Coronary artery (tissue), 2 donors: ENCODE results near the gene CEP128.

Experiments
- DNase-seq: peaks from one replicate; pipeline ENCODE4 v3.0.0-alpha.2; 2017; ENCODE audit warnings: low spot score
- H3K27ac ChIP-seq, 2 donors: fragments of 200-600 bp; sonication (generic); one replicate each; pipeline ENCODE4 v1.5.1; 2016 to 2019
- H3K4me3 ChIP-seq: fragments of 200-600 bp; sonication (generic); 2 replicates; pipeline ENCODE4 v1.5.1; 2016; ENCODE audit warnings: mild to moderate bottlenecking, moderate library complexity
- TF ChIP-seq, protein P1 (sequence below): fragments of 200-600 bp; sonication (generic); IDR thresholded peaks from one replicate; pipeline ENCODE4 v1.5.1; 2019; ENCODE audit warnings: antibody characterized with exemption

Gene CEP128

DNA sequence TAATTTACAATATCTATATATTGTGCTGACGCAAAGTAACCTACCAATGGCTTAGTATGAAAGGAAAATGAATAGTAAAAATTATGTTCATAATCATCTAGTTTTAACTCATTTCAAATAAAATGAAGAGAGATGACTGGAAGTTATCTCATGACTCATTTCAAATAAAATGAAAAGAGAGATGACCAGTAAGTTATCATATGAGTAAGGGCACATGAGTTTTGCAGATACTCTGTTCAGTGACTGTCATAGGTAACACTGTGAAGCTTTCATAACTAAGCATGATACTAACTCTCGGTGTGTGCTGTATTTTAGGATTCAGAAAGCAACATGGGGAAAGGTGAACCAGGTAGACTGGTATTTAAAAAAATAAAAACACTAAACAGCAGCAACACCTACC is 365.8 kb downstream of the CEP128 start:
- TF ChIP-seq, protein P1, sequence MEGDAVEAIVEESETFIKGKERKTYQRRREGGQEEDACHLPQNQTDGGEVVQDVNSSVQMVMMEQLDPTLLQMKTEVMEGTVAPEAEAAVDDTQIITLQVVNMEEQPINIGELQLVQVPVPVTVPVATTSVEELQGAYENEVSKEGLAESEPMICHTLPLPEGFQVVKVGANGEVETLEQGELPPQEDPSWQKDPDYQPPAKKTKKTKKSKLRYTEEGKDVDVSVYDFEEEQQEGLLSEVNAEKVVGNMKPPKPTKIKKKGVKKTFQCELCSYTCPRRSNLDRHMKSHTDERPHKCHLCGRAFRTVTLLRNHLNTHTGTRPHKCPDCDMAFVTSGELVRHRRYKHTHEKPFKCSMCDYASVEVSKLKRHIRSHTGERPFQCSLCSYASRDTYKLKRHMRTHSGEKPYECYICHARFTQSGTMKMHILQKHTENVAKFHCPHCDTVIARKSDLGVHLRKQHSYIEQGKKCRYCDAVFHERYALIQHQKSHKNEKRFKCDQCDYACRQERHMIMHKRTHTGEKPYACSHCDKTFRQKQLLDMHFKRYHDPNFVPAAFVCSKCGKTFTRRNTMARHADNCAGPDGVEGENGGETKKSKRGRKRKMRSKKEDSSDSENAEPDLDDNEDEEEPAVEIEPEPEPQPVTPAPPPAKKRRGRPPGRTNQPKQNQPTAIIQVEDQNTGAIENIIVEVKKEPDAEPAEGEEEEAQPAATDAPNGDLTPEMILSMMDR, result no peak
- no peak for DNase-seq
- no peak overlapping the region for H3K4me3 ChIP-seq
- no peak overlapping the region for H3K27ac ChIP-seq

DNA sequence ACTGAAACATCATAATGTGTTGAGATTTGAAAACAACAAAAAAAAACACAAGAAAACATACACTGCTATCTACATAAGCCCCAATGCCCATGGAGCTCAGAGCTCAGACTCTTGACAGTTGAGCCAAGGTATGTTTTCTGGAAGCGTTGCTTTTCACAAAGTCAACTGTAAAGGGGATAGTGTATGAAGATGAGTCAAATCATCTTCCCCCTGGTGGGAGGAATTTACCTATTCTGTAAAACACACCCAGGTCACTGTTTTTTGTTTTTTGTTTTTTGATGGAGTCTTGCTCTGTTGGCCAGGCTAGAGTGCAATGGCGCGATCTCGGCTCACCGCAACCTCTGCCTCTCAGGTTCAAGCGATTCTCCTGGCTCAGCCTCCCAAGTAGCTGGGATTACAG is 368.9 kb downstream of the CEP128 start:
- no peak for DNase-seq
- no peak overlapping the region for H3K27ac ChIP-seq
- TF ChIP-seq, protein P1, result no peak
- H3K4me3 ChIP-seq, result no peak overlapping the region

DNA sequence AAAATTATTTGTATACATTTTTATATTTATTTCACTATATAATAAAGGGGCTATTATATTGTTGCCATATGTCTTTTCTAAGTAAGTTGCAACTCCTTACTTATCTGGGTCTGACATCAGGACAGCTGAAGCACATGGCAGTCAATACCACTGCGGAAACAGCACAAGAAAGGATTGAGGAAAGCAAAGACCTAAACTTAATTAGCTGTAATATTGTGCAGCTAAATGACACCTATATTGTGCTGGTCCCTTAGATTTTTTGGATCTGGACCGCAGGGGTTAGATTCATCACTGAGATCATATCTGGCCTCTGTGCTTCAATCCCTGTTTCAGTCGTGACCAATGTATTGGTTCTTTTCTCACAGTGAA is 370.6 kb downstream of the CEP128 start:
- TF ChIP-seq, protein P1, result no peak
- no peak for DNase-seq
- no peak overlapping the region for H3K27ac ChIP-seq
- H3K4me3 ChIP-seq, result no peak overlapping the region

DNA sequence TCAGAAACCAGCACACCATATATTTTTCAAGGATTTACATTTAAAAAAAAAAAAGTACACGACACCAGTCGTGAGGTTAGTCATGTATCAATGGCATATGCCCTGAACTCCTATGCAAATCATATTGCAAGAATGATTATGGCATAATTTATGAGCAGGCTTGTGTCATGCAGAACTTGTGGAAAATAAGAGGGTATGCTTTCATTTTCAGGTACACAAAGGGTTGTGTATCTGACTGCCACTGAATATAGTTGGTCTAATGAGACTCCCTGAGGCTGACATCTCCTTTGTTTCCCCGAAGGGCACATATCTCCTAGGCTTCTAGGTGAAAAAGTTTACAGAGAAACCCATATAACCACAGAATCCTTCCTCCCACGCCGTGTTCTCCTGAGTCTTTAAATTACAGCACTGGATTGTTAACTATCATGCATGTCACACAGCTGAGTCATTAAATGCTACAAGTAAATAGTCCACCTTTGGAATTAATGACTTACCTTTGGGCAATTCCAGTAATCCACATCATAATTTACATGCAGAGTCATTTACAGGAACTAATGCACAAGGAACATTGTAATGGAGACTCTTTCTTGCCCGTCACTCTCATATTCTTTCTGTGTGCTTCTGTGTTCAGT is 373.5 kb downstream of the CEP128 start:
- H3K27ac ChIP-seq, result no peak overlapping the region
- H3K4me3 ChIP-seq, result no peak overlapping the region
- TF ChIP-seq, protein P1, result no peak
- no peak for DNase-seq

DNA sequence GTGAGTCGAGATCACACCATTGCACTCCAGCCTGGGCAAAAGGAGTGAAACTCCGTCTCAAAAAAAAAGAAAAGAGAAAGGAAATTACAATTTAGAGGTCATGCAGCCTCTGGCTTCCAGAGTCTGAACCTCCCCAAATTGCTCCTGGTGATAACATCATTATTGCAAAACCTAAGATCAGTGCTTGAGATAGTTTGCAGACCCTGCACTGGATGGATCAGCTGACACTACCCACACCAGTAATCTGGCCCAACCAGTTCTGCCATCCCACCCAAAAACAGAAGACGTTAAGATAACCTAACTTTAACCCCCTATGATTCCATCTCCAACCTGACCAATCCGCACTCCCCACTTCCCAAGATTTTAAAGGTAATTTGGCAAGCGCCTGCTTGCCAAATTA is 376.5 kb downstream of the CEP128 start:
- no peak overlapping the region for H3K27ac ChIP-seq
- no peak for DNase-seq
- TF ChIP-seq, protein P1, result no peak
- no peak overlapping the region for H3K4me3 ChIP-seq

DNA sequence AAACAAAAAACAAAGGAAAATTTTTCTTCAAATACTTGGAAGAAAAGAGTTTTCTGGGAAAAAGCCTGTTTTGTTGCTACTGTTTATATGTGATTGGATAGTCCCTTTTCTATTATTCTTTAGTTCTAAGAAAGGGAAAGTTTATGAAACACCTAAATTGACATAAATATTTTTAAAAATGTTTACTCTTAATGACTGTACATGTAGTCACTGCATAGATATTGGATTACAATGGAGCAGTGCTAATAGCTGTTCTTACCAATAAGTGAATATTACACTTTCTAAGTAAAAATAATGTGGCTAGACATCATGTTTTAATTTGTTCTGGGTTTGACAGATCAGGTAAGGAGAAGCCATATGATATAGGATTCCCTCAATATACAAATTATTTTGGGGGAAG is 377.5 kb downstream of the CEP128 start:
- TF ChIP-seq, protein P1, result no peak
- Histone ChIP-seq H3K4me3 (no peak overlapping the region), H3K27ac (no peak overlapping the region)
- no peak for DNase-seq

DNA sequence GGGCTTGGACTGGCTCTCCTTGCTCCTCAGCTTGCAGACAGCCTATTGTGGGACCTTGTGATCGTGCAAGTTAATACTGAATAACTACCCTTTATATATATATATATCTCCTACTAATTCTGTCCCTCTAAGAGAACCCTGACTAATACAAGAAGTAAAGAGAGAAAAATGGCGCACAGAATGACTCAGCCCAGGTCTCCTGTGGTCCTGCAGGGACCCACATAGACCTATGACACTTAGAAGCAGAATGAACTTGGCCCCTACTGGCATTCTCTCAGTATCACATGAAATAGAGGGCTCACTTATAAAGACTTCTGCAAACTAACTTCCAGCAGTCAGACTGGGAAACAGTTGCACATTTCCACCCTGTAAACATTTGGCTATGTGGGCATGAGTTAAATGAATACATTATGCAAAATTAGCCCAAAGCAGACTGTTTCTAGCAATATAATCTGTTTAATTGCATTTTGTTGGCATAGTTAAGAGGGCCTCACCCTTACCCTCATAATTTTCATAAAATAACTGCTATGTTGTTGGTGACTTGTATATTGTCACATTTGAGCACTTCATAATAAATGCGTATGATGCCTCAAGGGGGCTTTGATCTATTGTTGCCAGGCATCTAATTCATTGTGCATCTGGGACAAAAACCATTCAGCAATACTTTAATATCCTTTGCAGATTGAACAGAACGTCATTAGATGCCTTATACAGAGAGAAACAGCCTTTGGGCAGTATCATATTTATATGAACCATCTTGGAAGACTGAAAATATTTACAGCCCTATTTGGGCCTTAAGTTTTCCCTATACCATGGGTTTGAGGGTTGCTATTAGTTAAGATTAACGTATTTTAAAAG is 380.5 kb downstream of the CEP128 start:
- TF ChIP-seq, protein P1, result no peak
- DNase-seq, result no peak
- H3K27ac ChIP-seq, result no peak overlapping the region
- H3K4me3 ChIP-seq, result no peak overlapping the region
